ENCODE results near the gene INSIG1. TPM values are rescaled to one million over a fixed set of nuclear protein-coding genes. Genes with fewer than 3 reads are reported as not detected.

The INSIG1 gene
- total and polyA plus RNA-seq, 8 donors, result 13.5 to 170 (median 21.4) TPM

- no peak for TF ChIP-seq CTCF (IDR thresholded peaks at IDR 0.05)
- intact Hi-C loops (cut with DNase I), result no loop called here
- no peak for ATAC-seq
Observed at GRCh38 chr7:155261031-155261985, 36.4 kb upstream of the INSIG1 start.

GRCh38 chr7:155262031-155262430 is 35.6 kb upstream of the INSIG1 start:
- intact Hi-C loops (cut with DNase I), result no loop called here
- ATAC-seq, result no peak
- no peaks in the 10 kb centered on the region for H3K4me1 ChIP-seq
- H3K36me3 ChIP-seq, result no peaks in the 10 kb centered on the region
- no peak for TF ChIP-seq CTCF (IDR thresholded peaks at IDR 0.05)
- no peak overlapping the region for H3K27ac ChIP-seq
- peaks cover 0 to 32% of the 10 kb centered on the region in 2 donors for H3K27me3 ChIP-seq
- DNase-seq, result no peak
- H3K4me3 ChIP-seq, result no peak overlapping the region
- no peaks in the 10 kb centered on the region for H3K9me3 ChIP-seq

More at GRCh38 chr7:155261031-155261985, 36.4 kb upstream of the INSIG1 start:
- Histone ChIP-seq H3K9me3 (no peaks in the 10 kb centered on the region), H3K36me3 (no peaks in the 10 kb centered on the region), H3K4me3 (no peak overlapping the region), H3K27me3 (peaks cover 0 to 32% of the 10 kb centered on the region in 2 donors), H3K27ac (no peak overlapping the region), H3K4me1 (no peaks in the 10 kb centered on the region)
- DNase-seq, result no peak

- no peaks in the 10 kb centered on the region for H3K36me3 ChIP-seq
- H3K4me3 ChIP-seq, result no peak overlapping the region
- no peak overlapping the region for H3K27ac ChIP-seq
- H3K4me1 ChIP-seq, result no peaks in the 10 kb centered on the region
- TF ChIP-seq CTCF (IDR thresholded peaks at IDR 0.05), result no peak
- intact Hi-C loops (cut with DNase I), result no loop called here
- no peaks in the 10 kb centered on the region for H3K9me3 ChIP-seq
- ATAC-seq, result no peak
- DNase-seq, result no peak
- peaks cover 0 to 32% of the 10 kb centered on the region in 2 donors for H3K27me3 ChIP-seq
Observed at GRCh38 chr7:155263051-155263450, 34.6 kb upstream of the INSIG1 start.

- TF ChIP-seq CTCF (IDR thresholded peaks at IDR 0.05), result no peak
Observed at GRCh38 chr7:155263581-155264143, 34.0 kb upstream of the INSIG1 start.

GRCh38 chr7:155265144-155265543 is 32.5 kb upstream of the INSIG1 start:
- Histone ChIP-seq H3K4me3 (no peak overlapping the region), H3K36me3 (no peaks in the 10 kb centered on the region), H3K27ac (no peak overlapping the region), H3K9me3 (no peaks in the 10 kb centered on the region), H3K4me1 (no peaks in the 10 kb centered on the region), H3K27me3 (peaks cover 0 to 31% of the 10 kb centered on the region in 2 donors)
- intact Hi-C loops (cut with DNase I), result no loop called here
- ATAC-seq, result no peak
- no peak for DNase-seq
- no peak for TF ChIP-seq CTCF (IDR thresholded peaks at IDR 0.05)

More at GRCh38 chr7:155263581-155264143, 34.0 kb upstream of the INSIG1 start:
- Histone ChIP-seq H3K9me3 (no peaks in the 10 kb centered on the region), H3K4me1 (no peaks in the 10 kb centered on the region), H3K36me3 (no peaks in the 10 kb centered on the region), H3K4me3 (no peak overlapping the region), H3K27me3 (peaks cover 0 to 32% of the 10 kb centered on the region in 2 donors), H3K27ac (no peak overlapping the region)
- DNase-seq (no peak), ATAC-seq (no peak)
- intact Hi-C loops (cut with DNase I), result no loop called here

All from left lung (tissue), 10 donors.